Glomerular visceral epithelial cell (primary cell): ENCODE data around the gene PLXNA4.

Experiments used
- DNase-seq: peaks from one replicate; pipeline ENCODE4 v3.0.0-alpha.2; 2016; ENCODE audit errors: extremely low spot score

PLXNA4 gene

DNA sequence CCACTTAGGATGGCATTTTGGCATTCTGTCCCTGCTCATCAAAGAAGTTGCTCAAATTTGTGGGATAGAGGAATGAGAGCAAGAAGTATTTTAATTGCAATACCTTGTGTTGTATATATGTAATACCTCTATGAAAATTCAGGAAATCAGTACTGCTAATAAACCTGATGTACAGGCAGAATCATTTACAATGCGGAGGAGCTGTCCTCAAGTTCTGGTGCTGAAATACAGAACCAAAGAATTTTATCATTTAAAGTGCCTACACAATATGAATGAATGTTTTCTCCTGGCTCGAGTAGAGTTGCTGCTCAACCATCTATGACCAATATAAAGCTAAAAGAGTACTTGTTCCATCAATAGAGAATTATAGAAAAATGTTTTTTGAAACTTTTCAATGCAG is 305.8 kb downstream of the PLXNA4 start:
- peak; percentile 10 for DNase-seq

DNA sequence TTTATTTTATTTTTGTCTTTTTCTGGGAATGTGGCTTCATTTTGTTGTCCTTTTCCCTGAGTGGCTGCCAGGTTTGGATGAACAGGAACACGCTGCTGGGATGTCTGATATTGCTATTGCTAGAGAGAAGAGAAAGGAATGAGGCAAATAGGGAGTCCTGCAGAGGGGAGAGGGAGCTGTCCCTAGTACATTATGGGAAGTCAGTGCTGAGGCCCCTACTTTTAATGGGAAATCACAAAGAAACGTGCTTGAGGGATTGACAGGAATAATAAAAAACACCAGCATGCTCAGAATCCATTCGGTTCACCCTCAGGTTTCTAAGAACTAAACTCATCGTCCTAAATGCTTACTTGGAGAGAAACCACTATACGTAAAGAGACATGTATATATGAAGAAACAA is 306.6 kb downstream of the PLXNA4 start:
- DNase-seq = no peak

DNA sequence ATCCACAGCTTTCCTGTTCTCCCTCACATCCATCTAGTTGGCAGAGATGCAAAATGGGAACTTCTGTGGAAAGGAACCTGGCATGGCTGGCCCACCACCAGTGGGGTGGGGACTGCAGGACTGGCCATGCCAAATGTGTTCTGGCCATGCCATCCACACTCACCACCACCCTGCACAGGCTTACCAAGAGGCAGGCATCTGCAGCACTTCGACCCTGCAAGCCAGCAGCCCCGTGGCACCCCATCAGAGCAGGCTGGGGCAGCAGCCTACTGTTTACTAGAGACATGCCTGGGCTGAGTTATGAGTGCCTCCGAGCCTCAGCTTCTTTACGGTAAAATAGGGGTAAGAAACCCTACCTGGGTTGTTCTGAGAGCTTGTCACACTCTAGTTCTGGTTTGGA is 313.1 kb downstream of the PLXNA4 start:
- DNase-seq = no peak

DNA sequence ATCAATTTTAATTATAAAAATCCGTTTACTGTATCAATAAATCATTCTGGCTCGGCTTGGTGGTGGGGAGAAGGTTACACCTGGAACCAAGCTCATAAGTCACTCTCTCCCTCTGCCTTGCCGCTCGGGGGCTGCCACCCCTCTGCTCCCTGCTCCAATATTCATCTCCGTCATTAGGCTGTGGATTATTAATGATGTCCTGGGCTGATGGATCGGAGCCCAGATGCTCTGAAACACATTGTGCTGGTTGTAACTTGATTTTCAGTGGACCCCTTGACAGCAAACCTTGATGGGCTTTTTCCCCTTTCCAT is 314.2 kb downstream of the PLXNA4 start:
- no peak for DNase-seq

DNA sequence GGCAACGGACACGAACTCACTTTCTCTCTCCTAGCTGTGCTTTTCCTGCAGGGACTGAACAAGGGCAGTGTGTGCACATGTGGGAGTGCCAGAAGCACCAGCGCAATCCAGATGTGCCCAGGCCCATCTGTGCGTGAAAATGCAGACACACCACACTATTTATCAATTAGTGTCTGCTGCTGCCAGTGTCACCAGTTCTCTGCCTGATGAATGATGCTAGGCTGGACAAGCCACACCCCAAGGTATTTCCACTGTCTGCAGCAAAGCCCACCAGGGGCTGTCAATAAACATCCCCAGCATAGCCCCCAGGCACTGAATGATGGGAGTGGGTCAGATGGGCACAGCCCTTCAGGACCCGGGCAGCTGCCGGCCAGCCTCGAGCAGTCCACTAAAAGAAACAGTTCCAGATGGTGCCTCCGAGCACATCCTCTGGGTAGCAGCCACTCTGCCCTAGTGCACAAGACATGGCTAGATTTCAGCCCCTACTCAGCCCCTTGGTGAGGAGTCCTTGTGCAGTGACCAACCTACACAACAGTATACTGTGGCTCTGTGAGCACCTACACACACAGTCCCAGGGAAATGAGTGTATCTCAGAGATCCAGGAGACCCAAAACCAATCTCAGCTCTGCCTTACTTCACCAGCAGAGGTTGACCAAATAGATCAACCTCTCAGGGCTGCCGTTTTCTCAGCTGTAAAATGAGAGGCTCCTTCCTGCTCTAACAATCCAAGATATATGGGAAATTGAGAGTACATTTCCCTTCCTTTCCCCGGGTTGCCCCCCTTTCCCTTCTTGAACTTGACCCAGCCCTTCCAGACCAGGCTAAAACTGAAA is 314.7 kb downstream of the PLXNA4 start:
- no peak for DNase-seq

DNA sequence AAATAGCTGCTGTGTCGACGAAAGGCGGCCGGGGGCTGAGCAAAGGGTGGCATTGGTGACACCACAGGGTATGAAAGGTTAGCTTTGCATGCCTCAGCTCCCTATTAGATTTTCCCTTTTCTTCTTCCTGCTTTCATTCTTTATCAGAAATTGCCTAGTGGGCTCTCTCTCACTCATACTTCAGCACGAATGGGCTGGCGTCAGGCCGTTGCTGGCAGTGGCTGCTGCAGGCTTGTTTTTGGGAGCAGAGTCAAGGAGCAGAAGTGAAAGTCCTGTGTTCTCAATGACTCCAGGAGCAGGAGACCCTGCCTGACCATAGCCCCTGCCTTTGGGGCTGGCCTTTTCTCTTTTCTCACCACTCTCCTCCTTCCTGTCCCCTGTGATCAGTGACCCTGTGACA is 318.0 kb downstream of the PLXNA4 start:
- no peak for DNase-seq

DNA sequence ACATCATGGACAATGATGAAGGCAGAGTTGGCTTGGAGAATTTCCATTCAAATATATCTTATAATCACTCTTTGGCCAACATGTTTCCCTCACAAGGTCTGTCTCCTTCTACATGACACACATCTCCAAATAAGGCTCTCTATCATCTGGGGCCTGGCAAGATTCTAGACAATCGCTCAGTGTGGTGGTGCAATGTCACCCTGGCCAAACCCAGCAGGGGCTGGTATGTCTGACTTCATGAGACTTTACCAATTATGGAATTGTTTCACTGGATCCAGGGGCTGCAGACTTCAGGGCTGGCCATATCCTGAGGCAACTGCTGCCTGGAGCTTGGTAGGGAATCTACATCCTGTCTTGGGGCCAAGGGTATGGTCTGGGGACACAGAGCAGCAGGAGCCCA is 319.0 kb downstream of the PLXNA4 start:
- DNase-seq = no peak

DNA sequence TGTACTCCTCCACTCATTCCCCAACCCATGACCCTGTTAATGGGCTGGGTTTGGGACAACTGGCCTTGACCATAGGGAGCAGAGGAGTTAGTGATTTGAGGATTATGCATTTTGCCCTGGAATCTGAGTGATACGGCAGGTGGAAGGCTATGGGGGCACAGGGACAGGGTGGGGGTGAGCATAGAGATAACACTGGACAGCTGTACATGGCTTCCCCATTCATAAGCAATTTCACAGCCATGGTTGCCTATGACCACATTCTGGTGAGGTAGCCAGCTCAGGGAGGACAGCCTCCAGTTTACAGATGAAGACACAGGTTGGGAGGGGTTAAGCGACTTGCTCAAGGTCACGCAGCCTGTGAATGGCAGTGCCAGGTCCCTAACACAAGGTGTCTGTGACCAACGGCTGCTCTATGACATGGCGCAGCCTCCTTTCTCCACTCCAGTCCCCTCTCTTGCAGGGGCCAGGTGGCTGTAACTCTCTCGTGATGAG is 319.5 kb downstream of the PLXNA4 start:
- DNase-seq = no peak

DNA sequence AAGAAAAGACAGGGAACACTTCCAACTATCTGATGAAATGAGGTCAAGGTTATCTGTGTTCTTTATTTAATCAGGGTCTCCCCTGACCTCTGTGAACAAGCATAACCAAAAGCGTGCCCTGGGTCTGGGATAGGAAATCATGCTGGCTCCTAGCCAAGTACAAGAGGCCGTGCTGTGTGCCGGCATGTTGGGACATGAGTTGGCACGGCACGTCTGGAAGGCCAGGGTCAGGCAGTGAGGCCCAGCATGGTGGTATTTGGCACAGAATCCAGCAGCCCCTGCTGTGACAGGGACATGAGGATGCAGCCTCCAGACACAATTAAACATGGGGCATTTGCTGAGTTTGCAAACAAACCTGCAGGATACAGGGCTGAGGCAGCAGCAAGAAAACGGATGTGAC is 320.4 kb downstream of the PLXNA4 start:
- DNase-seq = no peak

DNA sequence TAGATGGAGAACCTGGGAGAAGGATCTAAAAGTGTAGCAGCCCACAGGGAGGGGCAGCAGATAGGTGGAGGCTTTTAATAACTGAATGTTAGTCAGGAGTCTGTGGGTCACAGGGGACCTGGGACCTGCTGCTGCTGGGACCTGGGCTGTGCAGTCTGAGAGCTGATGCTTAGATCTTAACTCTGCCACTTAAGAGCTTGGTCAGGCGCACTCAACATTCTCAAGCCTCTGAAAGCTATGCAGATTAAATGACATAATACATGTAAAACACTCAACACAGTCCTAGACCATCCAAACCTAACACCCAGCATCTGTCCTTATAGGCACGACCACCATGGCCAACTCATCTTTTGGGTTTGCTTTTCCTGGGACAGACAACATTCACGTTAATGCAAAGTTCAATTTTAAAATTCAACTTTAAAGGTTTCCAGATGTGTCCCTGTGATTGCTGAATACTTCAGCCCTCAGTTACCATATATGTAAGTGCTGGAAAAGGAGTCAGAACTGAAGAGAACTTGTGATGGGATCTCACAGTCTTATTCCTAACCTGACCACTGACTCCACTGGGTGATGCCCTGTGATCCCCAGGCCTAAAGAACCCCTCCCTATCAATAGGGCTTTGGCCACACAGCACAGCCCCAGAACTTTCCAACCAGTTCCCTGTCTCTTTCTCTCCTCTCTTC is 321.0 kb downstream of the PLXNA4 start:
- DNase-seq = no peak

DNA sequence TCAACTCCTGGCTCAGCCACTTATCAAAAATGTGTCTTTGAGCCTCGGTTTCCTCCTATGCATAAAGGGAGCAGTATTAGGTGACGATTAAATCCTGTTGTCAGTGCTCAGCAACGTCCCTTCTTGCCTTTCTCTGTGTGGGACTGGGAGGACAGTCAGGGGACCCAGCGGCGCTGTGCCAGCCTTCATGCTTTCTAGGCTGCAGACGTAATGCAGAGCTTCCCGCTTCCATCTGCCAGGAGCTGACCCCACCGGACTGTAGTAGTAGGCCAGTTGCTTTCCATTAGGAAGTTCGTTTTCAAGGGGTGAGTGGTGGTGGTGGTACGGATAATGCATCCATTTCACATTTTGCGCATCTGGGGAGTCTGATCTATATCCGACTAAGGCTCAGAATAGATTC is 321.8 kb downstream of the PLXNA4 start:
- no peak for DNase-seq

DNA sequence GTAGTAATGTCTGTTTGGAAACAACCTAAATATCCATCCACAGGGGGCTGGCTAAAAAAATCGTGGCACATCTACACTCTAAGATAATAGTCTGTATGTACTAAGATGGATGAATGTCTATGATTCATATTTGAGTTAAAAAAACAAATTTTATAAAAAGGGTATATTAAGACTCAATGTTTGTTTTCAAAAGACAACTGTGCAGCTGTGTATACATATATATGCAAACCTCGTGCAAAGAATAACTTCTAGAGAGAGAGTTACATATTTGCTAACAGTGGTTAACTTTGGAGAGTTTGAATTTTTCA is 323.5 kb downstream of the PLXNA4 start:
- DNase-seq = no peak

DNA sequence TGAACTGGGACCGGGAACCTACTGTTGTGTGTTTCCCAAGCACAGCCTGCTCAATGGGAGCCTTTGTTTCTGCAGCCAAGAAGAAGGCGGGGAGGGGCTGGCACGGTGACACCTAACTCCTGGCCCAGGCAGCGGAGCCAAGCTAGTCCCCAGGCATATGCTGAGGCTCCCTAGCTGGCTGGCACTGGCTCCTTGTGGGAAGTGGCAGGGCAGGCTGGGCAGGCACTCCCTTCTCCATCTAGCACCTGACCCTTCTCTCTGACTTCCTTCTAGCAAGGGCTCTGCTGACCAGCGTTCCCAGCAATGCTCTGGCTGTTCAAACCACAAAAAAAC is 325.0 kb downstream of the PLXNA4 start:
- DNase-seq = no peak

DNA sequence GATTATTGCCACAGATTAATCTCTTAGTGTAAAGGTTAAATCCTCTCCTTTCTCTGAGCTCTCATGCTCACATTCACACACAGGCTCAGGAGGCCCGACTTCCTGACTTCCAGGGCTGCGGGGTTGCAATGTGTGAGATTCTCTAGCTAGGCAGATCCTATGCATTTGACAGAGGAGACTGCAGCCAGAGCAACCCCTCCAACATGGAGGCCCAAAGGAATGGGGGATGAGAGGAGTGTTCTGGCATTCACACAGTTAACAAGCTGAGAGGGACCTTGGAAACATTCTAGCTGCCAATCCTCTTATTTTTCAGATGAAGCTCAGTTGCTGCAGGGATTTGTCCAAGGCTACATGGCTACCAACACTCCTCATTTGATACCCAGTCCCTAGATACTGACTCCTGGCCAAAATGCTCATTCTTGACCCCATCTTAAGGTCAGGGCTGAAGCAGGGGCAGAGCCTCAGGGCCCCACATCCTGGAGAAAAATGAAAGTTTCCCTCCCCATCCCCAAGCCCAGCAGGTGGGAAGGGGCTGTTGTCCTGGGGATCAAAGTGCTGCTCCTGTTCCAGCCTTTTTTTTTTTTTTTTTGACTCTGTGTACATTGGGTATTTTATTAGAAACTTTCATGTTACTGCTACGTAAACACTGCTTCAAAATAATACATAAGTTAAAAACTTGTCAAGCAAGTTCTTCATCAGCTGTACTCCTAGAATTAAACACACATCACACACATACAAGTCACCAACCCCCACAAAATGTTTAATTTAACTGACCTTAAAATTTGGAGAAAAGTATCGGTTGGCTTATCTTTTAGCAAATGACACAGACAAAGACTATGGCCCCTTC is 325.6 kb downstream of the PLXNA4 start:
- DNase-seq = no peak

DNA sequence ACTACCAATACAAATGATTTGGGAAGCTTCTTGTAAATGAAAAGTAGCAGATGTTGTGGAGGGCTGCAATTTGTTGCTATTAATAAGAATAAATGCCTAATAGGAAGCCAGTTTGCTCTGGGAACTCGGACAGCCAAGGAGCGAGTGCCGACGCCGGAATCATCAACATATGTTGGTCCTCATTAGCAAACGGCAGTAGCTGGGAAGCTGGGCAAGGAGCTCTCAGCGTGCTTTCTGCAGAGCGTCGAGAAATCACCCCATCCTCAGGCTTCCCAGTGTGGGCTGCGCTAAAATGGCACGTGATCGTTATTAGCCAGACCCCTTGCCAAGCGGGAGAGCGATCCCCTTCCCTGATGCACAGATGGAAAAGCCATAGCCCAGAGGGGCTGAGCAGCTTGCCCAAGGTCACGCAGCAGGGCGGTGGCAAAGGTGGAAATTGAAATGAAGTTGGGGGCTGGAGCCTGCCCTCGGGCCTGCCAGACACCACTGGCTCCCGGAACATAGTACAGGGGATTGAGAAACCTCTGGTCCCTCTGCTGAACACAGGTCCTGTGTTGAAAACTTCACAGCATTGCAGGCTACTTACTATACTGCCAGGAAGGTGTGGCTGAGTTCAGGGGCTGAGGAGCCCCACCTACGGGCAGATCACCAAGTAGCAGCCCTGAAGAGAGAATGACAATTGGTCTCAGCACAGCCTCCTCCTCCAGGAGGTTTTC is 326.9 kb downstream of the PLXNA4 start:
- DNase-seq = no peak

DNA sequence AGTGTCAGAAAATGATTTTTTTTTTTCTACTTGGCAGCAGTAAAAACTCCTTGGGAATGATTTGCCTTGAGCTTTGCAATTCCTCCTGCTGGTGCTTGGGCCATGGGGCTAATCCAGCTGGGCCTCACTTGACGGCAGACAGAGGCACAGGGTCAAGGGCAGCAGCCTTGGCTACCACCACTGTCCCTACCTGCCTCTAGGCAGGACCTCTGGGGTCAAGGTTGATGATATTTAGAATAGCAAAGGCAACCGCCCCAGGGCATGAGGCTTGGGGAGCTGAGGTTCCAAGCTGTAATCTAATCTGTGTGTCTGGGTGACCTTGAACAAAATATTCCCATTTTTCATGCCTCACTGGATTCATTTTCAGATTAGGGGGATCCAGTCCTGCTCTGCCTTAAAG is 327.4 kb downstream of the PLXNA4 start:
- DNase-seq = no peak

DNA sequence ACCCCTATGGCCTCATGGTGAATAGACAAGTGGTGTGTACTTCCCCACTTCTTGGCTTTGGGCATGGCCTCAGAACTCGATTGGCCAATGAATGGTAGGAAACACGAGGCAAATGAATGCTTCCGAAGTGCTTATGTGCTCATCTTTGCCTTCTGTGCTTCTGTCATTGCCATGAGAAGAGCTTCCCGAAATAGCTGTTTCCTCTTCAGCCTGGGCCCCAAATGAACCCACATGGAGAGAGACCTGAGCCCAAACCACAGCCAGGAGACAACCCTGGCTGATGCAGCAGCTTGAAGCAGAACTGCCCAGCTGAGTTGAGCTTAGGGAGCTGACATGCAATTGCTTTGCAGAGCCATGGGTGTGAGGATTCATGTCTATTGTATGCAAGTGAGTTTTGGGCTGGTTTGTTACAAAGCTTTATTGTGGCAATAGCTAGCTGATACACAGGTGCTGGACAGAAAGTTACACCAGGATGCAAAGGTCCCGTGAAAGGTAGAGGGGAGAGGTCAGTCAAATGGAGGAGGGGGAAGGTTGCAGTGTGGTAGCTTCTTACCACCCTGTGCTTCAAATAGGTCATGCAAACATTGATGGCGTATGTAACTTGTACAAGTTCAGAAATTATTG is 328.2 kb downstream of the PLXNA4 start:
- DNase-seq = no peak

DNA sequence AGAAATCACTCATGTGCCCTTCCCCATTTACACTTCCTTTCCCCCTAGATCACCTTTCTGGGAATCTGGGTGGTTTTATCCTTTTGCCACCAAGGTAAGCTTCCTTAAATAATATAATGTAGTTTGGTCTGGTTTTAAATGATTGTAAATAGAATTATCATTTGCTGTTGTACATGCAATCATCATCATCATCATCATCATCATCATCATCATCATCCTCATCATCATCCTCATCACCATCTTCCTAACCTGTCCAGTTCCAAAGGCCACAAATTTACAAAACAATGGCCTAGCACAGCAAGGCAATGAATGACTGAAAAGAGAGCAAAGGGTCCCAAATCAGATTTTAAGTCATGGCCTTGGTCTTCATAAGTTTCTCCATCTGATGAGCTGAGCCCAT is 329.7 kb downstream of the PLXNA4 start:
- DNase-seq = no peak

DNA sequence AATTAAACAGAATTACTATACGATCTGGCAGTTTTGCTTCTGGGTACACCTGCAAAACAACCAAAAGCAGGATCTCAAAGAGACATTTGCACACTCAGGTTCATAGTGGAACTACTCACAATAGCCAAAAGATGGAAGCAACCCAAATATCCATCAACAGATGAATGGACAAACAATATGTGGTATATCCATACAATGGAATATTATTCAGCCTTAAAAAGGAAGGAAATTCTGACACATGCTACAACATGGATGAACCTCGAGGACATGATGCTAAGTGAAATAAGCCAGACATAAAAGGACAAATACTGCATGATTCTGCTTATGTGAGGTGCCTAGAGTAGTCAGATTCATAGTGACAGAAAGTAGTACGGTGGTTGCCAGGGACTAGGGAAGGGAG is 330.7 kb downstream of the PLXNA4 start:
- no peak for DNase-seq

DNA sequence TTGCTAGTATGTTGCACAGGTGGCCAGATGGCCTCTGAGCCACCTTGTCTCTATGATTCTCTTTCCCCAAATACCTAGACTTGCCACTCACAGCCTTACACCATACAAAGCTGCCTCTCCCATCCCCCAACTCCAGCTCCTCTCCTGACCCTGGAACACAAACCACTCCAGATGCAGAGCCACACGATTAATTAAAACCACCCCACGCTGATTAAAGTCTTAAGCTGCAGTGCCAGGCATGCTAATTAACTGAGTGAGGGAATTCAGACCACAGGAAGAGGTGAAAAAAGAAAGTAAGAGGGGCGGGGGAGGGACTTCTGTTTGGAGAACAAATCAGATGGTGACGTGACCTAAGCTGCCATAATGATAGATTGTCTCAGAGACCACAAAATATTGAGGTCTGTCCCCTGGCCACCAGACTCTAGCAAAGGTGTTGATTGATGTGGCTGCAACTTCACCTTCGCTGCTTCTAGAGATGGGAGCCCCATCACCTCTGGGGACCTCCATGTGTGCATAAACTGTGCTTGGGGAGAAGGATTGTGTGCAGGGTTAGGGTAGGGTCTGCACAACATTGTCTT is 331.3 kb downstream of the PLXNA4 start:
- no peak for DNase-seq

DNA sequence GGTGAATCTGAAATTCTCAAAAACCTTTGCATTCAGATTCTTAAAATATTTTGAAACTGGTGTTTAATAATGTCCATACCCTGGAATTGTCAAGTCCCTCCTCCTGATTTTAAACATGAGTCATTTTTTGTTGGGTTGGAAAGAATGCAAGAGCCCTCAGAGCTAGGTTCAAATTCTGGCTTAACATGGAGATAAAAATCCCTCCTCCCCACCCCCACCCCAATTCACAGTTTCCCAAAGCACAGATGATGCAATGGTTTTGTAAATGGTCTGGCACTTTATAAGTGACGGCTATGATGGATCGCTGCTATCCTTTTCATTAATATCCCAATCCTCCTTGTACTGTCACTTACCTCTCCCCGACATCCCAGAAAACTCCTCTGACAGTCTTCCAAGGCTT is 332.8 kb downstream of the PLXNA4 start:
- no peak for DNase-seq

DNA sequence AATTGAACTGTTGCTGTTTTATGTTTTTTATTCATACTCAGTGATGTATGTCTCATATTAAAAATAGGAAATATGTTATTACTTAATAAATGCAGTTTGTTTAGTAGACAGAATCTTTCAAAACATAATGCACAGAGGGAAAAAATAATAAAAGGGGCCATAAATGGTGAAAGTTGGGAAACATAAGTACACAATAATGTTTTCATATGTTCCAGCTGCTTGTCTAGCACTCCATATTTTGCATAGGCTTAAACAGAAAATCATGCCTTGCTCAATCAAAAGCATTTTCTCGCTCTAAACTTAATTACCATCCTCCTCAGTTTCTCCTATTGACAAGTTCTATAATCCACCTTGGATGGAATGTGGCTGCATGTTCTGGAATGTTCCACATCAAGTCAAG is 333.2 kb downstream of the PLXNA4 start:
- DNase-seq = no peak
